GM12878 (cell line): ENCODE results near the gene TTLL3. TPM values are rescaled to one million over a fixed set of nuclear protein-coding genes. Genes with fewer than 3 reads are reported as not detected.
A peak's percentile ranks its signal among the peaks of the same experiment; 100 is the strongest.

ENCODE experiments used
- ASH2L ChIP-seq: fragments of 300-600, 200-600 bp; sonication (generic); IDR thresholded peaks from 2 replicates; pipeline ENCODE4 v1.6.1; 2017; ENCODE audit warnings: low read depth, mild to moderate bottlenecking, borderline replicate concordance
- CBX5 ChIP-seq: sonication (generic); IDR thresholded peaks from 2 replicates; pipeline ENCODE4 v1.6.1; 2016; ENCODE audit warnings: low read depth, moderate library complexity, mild to moderate bottlenecking, inconsistent platforms
- CHD2 ChIP-seq: IDR thresholded peaks from 2 replicates; pipeline ENCODE4 v1.6.1; 2011; ENCODE audit warnings: low read depth, low read length, improper control_type of control experiment, borderline replicate concordance
- CREM ChIP-seq: IDR thresholded peaks from 2 replicates; pipeline ENCODE4 v1.6.1; 2014; ENCODE audit warnings: antibody characterized with exemption, low read depth
- DPF2 ChIP-seq: fragments of 450-650 bp; IDR thresholded peaks from 2 replicates; pipeline ENCODE4 v1.6.1; 2017; ENCODE audit warnings: mild to moderate bottlenecking
- EGR1 ChIP-seq, 2 experiments: IDR thresholded peaks; 1 replicate in 1 of 2; 2 replicates in 1 of 2; pipeline ENCODE4 v1.6.1; 2011 to 2012; ENCODE audit warnings: low read depth in 2 of 2, low read length in 2 of 2, borderline replicate concordance in 1 of 2, mild to moderate bottlenecking in 1 of 2, moderate library complexity in 1 of 2
- FOXM1 ChIP-seq: IDR thresholded peaks from 2 replicates; pipeline ENCODE4 v1.6.1; 2012; ENCODE audit warnings: low read depth, mild to moderate bottlenecking, inconsistent platforms, low read length, moderate library complexity
- IKZF1 ChIP-seq: fragments of 450-650 bp; conservative IDR thresholded peaks from 2 replicates; pipeline ENCODE4 v1.6.1; 2017; ENCODE audit warnings: antibody characterized with exemption, mild to moderate bottlenecking
- MTA2 ChIP-seq: fragments of 450-650 bp; IDR thresholded peaks from 2 replicates; pipeline ENCODE4 v1.6.1; 2016; ENCODE audit warnings: low read depth, mild to moderate bottlenecking, moderate library complexity
- NFYB ChIP-seq: IDR thresholded peaks from 2 replicates; pipeline ENCODE4 v1.6.1; 2011; ENCODE audit warnings: low read depth, mild to moderate bottlenecking, low read length, improper control_type of control experiment, moderate library complexity; ENCODE audit not compliant: insufficient read depth
- POLR2A ChIP-seq: IDR thresholded peaks from 2 replicates; pipeline ENCODE4 v1.6.1; 2011; ENCODE audit warnings: low read depth, mild to moderate bottlenecking, low read length
- POLR2AphosphoS2 ChIP-seq: IDR thresholded peaks from 2 replicates; pipeline ENCODE4 v1.6.1; 2011; ENCODE audit warnings: low read depth, mild to moderate bottlenecking, low read length, improper control_type of control experiment, moderate library complexity
- POLR2AphosphoS5 ChIP-seq: IDR thresholded peaks from 2 replicates; pipeline ENCODE4 v1.6.1; 2011; ENCODE audit warnings: mild to moderate bottlenecking, low read length, inconsistent platforms
- SMAD1 ChIP-seq: fragments of 450-650 bp; IDR thresholded peaks from 2 replicates; pipeline ENCODE4 v1.6.1; 2018; ENCODE audit warnings: mild to moderate bottlenecking, low read depth; ENCODE audit not compliant: partially characterized antibody
- SREBF1 ChIP-seq: IDR thresholded peaks from 2 replicates; pipeline ENCODE4 v1.6.1; 2012; ENCODE audit warnings: mild to moderate bottlenecking, low read length
- TAF1 ChIP-seq: IDR thresholded peaks from 2 replicates; pipeline ENCODE4 v1.6.1; 2011; ENCODE audit warnings: mild to moderate bottlenecking, low read depth, low read length, borderline replicate concordance
- WRNIP1 ChIP-seq: IDR thresholded peaks from 2 replicates; pipeline ENCODE4 v1.6.1; 2011; ENCODE audit warnings: low read depth, low read length, improper control_type of control experiment, borderline replicate concordance
- ZNF24 ChIP-seq: fragments of 450-650 bp; IDR thresholded peaks from 2 replicates; pipeline ENCODE4 v1.6.1; 2017; ENCODE audit warnings: antibody characterized with exemption, mild to moderate bottlenecking
- ZNF384 ChIP-seq: IDR thresholded peaks from 2 replicates; pipeline ENCODE4 v1.6.1; 2012; ENCODE audit warnings: low read depth, mild to moderate bottlenecking, low read length, improper control_type of control experiment, borderline replicate concordance
- polyA plus RNA-seq, 11 experiments: library from polyadenylated mRNA; depleted of rRNA in 4 of 11; unstranded in 6 of 11; stranded (reverse) in 5 of 11; fragments of >200 nt; fragmentation: Nextera tagmentation in 4 of 11; fragmentation: Illumina TruSeq in 1 of 11; extraction: Ambion mirVana in 4 of 11; extraction: Trizol in 1 of 11; gene quantifications; 1 replicate in 1 of 11; 2 replicates in 10 of 11; pipeline versions ENCODE4 v1.2.1 to v1.2.3, GENCODE V29; 2011 to 2016; ENCODE audit warnings: inconsistent platforms in 2 of 11, missing spikeins in 2 of 11, low read depth in 1 of 11
- total RNA-seq, 4 experiments: library from RNA; depleted of rRNA in 3 of 4; stranded (reverse); fragments of >200 nt in 3 of 4; fragmentation: Illumina TruSeq in 1 of 4; extraction: Trizol in 1 of 4; gene quantifications; 2 replicates each; pipeline versions ENCODE4 v1.2.1 to v1.2.3, GENCODE V29; 2013 to 2021
- TF ChIP-seq, protein P1 (sequence below): IDR thresholded peaks from 2 replicates; pipeline ENCODE4 v1.6.1; 2012; ENCODE audit warnings: mild to moderate bottlenecking, low read depth, low read length
- TF ChIP-seq, protein P2 (sequence below): fragments of 150-350 bp; IDR thresholded peaks from 2 replicates; pipeline ENCODE4 v1.6.1; 2014; ENCODE audit warnings: mild to moderate bottlenecking, low read depth, low read length
- TF ChIP-seq, protein P3 (sequence below): IDR thresholded peaks from 2 replicates; pipeline ENCODE4 v1.6.1; 2012; ENCODE audit warnings: low read depth, low read length, improper control_type of control experiment
- TF ChIP-seq, protein P4 (sequence below): fragments of 450-650 bp; IDR thresholded peaks from 2 replicates; pipeline ENCODE4 v1.6.1; 2017; ENCODE audit warnings: antibody characterized with exemption, mild to moderate bottlenecking, moderate library complexity

TTLL3 gene
- total and polyA plus RNA-seq, 10 of the 15 experiments (the other 5 are each of a cell fraction or from before 2014, with no cell fraction given): 4.2 to 51.3 (median 18.9) TPM

DNA sequence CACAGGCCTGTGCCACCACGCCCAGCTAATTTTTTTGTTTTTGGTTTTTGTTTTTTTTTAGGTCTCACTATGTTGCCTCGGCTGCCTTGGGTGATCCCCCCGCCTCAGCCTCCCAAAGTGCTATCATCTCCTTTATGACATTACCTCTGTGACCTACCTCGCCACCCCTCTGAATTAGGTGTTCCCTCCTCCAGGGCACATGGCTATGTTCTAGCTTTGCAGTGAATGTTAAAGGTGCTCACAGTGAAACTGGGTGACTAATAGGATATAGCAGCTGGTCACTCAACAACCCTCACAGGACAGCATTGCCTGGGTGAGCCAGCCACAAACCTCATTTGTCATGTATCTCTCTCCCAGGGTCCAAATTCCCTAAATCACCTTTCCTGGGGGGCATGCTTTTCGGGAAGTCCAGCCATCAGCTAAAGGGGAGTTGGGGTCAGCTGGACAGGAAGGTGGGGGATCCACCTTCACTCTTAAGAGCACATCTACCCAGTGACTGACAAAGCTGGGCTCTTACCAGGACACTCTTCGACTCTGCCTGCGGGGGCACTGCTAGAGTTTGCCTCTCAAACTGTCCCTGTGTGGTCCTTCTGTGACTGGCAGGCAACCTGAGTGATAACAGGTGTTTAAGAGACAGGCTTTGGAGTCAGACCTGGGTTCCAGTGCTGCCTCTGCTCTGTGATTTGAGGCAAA, 1.6 kb upstream of the TTLL3 start (continued):
- TF ChIP-seq, protein P1, sequence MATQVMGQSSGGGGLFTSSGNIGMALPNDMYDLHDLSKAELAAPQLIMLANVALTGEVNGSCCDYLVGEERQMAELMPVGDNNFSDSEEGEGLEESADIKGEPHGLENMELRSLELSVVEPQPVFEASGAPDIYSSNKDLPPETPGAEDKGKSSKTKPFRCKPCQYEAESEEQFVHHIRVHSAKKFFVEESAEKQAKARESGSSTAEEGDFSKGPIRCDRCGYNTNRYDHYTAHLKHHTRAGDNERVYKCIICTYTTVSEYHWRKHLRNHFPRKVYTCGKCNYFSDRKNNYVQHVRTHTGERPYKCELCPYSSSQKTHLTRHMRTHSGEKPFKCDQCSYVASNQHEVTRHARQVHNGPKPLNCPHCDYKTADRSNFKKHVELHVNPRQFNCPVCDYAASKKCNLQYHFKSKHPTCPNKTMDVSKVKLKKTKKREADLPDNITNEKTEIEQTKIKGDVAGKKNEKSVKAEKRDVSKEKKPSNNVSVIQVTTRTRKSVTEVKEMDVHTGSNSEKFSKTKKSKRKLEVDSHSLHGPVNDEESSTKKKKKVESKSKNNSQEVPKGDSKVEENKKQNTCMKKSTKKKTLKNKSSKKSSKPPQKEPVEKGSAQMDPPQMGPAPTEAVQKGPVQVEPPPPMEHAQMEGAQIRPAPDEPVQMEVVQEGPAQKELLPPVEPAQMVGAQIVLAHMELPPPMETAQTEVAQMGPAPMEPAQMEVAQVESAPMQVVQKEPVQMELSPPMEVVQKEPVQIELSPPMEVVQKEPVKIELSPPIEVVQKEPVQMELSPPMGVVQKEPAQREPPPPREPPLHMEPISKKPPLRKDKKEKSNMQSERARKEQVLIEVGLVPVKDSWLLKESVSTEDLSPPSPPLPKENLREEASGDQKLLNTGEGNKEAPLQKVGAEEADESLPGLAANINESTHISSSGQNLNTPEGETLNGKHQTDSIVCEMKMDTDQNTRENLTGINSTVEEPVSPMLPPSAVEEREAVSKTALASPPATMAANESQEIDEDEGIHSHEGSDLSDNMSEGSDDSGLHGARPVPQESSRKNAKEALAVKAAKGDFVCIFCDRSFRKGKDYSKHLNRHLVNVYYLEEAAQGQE: no peak
- no peak for TF ChIP-seq NFYB
- no peak for TF ChIP-seq SREBF1
- TF ChIP-seq FOXM1: no peak
- TF ChIP-seq POLR2AphosphoS5: peak; percentile 51; the same call in 1 of the 2 replicates
- TF ChIP-seq CREM: no peak
- TF ChIP-seq ASH2L: no peak
- TF ChIP-seq TAF1: no peak
- TF ChIP-seq SMAD1: no peak
- no peak for TF ChIP-seq ZNF384
- TF ChIP-seq ZNF24: no peak
- no peak; the same call in 1 of the 2 replicates for TF ChIP-seq POLR2A
- TF ChIP-seq, protein P2, sequence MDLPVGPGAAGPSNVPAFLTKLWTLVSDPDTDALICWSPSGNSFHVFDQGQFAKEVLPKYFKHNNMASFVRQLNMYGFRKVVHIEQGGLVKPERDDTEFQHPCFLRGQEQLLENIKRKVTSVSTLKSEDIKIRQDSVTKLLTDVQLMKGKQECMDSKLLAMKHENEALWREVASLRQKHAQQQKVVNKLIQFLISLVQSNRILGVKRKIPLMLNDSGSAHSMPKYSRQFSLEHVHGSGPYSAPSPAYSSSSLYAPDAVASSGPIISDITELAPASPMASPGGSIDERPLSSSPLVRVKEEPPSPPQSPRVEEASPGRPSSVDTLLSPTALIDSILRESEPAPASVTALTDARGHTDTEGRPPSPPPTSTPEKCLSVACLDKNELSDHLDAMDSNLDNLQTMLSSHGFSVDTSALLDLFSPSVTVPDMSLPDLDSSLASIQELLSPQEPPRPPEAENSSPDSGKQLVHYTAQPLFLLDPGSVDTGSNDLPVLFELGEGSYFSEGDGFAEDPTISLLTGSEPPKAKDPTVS: no peak
- TF ChIP-seq, protein P3, sequence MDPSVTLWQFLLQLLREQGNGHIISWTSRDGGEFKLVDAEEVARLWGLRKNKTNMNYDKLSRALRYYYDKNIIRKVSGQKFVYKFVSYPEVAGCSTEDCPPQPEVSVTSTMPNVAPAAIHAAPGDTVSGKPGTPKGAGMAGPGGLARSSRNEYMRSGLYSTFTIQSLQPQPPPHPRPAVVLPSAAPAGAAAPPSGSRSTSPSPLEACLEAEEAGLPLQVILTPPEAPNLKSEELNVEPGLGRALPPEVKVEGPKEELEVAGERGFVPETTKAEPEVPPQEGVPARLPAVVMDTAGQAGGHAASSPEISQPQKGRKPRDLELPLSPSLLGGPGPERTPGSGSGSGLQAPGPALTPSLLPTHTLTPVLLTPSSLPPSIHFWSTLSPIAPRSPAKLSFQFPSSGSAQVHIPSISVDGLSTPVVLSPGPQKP: no peak
- TF ChIP-seq EGR1 (IDR thresholded peaks at IDR 0.05; ENCODE audit: borderline replicate concordance in 1 of 2, low read depth in 2 of 2, low read length in 2 of 2): no peak
- TF ChIP-seq, protein P4, sequence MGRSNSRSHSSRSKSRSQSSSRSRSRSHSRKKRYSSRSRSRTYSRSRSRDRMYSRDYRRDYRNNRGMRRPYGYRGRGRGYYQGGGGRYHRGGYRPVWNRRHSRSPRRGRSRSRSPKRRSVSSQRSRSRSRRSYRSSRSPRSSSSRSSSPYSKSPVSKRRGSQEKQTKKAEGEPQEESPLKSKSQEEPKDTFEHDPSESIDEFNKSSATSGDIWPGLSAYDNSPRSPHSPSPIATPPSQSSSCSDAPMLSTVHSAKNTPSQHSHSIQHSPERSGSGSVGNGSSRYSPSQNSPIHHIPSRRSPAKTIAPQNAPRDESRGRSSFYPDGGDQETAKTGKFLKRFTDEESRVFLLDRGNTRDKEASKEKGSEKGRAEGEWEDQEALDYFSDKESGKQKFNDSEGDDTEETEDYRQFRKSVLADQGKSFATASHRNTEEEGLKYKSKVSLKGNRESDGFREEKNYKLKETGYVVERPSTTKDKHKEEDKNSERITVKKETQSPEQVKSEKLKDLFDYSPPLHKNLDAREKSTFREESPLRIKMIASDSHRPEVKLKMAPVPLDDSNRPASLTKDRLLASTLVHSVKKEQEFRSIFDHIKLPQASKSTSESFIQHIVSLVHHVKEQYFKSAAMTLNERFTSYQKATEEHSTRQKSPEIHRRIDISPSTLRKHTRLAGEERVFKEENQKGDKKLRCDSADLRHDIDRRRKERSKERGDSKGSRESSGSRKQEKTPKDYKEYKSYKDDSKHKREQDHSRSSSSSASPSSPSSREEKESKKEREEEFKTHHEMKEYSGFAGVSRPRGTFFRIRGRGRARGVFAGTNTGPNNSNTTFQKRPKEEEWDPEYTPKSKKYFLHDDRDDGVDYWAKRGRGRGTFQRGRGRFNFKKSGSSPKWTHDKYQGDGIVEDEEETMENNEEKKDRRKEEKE: no peak
- no peak for TF ChIP-seq CBX5
- no peak for TF ChIP-seq WRNIP1
- TF ChIP-seq CHD2: no peak
- TF ChIP-seq IKZF1: no peak
- TF ChIP-seq MTA2: no peak
- no peak for TF ChIP-seq DPF2
- TF ChIP-seq POLR2AphosphoS2: no peak
